ENCODE data around the gene DCDC2.
"Not testable (repeated sequence)": the region's sequence is repeated elsewhere in the genome, so short reads cannot be mapped to it uniquely, and the experiment has no call there.

The DCDC2 gene

DNA sequence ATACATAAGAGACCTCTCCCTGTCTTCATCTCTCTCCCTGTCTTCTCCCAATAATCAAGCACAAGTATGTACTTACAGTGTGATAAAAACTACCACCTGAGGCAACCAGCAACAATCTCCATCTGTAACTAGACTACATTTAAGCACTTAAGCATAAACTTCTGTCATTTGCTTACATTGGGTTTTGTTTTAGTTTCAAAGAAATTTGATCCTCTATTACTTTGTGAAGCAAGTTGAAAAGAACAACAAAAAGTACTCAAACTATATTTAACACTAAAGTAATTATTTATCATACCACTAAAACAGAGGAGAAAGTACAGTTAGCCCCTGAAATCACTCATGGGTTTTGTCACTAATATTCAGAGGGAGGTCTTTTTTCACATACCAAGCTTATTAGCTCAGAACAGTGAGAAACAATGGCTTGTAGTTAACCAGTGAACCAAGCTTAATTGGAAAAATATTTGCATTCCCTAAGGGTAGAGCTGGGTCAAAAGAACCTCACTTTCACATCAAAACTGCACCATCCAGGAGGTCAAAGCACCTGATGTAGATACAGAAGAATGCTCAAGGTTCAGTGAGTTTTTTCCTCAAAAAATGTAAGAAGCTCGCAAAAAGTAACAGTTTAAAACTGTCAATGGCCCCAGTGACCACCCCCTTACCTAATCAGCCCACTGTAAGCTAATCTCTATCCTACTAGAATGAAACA, 34.1 kb downstream of the DCDC2 start:
- DNase-seq = no peak

DNA sequence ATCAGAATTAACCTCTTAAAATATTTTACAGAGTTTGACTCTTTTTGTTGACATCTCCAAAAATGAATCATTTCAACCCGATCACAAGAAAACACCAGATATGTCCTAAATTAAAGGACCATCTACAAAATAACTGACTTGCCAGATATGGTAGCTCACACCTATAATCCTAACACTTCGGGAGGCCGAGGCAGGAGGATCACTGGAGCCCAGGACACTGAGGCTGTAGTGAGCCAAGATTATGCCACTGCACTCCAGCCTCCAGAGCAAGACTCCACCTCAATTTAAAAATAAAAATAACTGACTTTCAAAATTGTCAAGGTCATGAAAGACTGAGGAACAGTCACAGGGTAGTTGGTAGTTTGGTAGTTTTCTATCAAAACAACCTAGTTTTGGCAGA, 34.9 kb downstream of the DCDC2 start:
- no peak for DNase-seq

DNA sequence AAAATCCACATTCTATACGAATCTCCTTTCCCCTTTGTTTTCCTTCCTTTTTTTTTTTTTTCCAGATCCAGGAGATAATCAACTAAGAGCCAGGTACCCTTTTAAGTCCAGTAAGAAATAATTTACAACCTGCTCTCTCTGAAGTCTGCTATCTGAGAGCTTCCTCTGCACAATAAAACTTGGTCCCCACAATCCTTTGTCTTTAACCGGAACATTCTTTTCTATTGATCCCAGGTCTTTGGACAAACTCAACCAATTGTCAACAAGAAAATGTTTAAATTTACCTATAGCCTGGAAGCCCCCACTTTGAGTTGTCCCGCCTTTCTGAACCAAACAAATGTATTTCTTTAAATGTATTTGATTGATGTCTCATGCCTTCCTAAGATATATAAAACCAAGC, 35.4 kb downstream of the DCDC2 start:
- not testable (repeated sequence) for DNase-seq

DNA sequence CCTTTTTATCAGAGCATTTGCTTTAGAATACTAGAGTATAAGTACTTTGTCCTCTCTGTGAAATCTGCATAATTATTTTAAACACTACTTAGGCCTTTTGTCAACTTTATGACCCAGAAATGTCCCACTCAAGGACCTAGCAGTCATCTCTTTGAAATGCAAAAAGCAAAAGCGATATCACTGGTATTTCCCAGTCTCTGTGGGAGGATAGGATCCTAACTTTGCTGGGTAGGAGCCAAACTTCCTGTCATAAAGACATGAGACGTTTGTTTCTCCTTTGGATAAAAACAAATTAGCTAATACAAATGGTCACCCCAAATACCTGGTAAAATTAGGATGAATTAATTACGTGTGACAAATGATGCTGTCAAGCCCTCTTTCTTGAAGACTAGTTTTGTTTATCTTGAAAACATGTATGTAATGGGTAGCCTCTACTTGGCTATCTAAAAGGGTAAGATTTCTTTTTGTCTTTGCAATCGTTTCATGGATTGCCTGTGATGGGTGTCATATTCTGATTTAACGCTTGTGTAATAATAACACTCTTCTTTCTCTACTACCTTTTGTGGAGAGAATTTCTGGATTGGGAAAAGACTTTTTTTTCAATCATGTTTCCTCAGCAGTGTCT, 36.2 kb downstream of the DCDC2 start:
- no peak for DNase-seq

DNA sequence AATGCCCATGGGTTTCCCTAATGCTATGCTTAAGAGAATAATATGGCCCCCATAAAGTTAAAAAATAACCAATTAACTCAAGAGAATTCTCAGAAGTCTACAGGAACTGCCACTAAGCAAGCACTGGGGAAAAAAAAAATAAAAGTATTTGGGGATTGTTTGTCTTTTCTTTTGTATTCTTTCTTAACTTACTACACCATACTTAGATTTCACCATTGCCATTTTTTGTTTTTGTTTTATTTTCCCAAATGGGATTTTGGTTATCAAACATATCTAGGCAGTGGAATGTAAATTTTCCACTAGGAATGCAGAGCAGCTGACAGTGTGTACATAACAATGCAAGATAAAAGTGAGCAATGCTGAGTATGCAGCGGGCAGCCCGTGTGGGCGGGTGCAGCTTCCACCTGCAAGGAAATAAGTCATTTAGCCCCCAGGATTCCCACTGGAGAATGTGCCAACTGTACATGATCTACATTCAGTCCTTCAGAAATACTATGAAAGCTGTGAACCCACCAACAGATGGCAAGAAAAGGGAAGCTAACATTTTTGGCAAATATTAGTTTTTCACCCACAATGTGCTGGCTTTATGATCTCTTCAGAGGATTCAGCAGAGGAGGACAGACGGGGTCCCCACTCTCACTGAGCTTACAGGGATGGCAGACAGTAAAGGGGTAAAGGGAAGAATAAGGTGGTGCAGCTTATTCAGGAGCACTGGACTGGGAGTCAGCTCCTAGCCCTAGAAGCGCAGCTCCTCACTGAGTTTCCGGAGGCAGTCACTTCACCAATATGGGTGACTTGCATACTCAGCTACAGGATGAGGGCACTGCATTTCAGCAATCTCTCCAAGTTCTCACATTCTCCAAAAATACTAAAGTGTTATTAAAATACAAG, 44.4 kb downstream of the DCDC2 start:
- no peak for DNase-seq

DNA sequence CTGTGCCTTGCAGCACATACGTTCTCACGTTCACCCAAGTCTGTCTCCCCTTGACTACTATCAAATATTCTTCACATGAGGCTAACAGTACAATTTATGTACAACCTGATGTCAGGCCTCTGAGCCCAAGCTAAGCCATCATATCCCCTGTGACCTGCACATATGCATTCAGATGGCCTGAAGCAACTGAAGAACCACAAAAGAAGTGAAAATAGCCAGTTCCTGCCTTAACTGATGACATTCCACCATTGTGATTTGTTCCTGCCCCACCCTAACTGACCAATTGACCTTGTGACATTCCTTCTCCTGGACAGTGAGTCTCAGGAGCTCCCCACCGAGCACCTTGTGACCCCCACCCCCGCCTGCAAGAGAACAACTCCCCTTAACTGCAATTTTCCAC, 46.1 kb downstream of the DCDC2 start:
- not testable (repeated sequence) for DNase-seq

DNA sequence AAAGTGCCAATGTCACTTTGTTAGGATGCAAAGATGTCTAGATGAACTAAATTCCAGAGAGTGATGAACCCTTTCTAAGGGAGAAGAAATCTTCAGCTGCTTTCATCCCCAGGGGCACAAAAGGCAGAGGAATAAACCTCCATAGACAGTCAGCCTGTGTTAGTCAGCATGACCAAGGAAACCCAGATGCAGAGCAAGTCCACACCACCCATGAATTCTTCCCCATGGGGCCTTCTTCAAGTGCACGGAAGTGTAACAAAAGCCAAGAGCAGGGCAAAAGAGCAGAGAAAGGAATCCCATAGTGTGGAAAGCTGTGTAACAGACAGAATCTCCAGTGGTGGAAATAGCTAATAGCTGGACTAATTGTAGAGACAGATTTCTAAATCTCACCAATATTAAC, 50.0 kb downstream of the DCDC2 start:
- no peak for DNase-seq

DNA sequence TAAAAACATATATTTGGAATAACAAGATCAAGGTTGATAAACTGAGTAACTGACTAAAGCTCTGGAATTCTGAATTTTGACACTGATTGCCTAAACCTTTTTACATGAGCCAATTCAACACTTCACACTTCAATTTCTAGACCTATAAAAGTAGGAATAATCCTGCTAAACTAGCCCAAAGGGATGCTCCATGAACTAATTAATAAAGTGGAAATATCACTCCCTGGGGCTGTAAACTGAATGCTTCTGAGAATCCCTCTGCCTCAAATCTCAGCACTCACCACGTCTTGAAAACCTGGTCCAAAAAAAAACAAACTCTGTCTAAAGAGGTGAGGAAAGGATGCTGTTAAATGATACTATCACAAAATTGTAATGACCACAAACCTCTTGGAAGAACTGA, 50.9 kb downstream of the DCDC2 start:
- no peak for DNase-seq

DNA sequence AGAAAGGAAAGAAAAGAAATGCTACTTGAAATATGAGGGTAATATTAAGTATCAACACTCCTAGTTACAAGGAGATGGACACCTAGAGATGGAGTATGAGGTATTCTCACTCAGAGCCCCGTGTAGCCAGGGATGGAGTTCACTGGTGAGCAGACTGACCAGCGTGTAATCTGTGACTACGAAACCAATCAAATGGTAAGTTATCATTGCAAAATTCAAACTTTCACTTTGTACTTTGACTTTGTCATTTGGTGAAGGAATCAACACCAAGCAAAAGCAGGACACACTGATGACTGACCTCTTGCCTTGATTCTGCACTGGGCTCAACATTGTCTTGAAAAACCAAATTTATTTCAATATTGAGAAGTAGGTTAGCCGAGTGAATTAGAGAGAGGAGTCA, 51.8 kb downstream of the DCDC2 start:
- DNase-seq = no peak

DNA sequence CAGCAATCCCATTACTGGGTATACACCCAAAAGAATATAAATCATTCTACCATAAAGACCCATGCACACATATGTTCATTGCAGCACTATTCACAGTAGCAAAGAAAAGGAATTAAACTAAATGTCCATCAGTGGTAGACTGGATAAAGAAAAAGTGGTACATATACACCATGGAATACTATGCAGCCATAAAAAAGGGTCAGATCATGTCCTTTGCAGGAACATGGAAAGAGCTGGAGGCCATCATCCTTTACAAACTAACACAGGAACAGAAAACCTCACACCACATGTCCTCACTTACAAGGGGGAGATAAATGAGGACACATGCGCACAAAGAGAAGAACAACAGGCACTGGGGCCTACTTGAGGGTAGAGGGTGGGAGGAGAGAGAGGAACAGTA, 60.9 kb downstream of the DCDC2 start:
- no peak for DNase-seq

DNA sequence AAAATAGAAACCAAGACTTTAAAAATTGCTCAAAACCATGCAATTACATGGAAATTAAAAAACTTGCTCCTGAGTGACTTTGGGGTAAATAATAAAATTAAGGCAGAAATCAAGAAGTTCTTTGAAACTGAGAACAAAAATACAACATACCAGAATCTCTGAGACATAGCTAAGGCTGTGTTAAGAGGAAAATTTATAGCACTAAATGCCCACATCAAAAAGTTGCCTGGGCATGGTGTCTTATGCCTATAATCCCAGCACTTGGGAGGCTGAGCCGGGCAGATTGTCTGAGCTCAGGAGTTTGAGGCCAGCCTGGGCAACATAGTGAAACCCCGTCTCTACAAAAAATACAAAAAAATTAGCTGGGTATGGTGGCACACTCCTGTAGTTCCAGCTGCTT, 64.0 kb downstream of the DCDC2 start:
- DNase-seq = not testable (repeated sequence)

DNA sequence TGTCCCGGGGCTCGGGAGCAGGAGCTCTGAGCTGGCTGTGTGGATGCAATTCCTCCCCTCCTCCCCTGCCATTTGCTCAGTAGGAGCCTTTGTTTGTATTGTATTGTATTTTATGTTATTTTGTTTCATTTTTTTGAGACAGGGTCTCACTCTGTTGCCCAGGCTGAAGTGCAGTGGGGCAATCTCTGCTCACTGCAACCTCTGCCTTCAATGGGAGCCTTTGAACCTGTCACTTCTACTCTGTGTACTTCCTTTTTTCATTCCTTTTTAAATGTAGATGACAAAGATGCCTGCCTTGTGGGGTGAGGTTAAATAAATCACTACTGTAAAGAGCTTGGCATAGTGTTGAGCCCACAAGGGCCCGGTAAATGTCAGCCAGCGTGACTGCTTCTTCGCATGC, 70.6 kb downstream of the DCDC2 start:
- DNase-seq = no peak

DNA sequence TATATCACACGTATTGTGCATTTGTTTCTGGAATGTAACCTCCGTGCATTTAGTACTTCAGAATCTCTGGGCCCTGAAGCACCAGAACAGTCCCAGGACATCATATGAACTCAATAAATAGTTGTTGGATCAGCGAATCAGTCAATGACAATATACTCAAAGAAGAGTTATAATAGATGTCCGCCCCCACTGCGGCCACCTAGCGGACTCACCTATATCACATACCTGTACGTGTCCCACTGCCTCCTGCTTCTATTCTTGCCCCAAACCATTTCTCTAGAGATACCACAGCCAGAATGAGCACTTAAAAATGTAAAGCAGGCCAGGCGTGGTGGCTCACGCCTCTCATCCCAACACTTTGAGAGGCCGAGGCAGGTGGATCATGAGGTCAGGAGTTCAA, 73.9 kb downstream of the DCDC2 start:
- no peak for DNase-seq

DNA sequence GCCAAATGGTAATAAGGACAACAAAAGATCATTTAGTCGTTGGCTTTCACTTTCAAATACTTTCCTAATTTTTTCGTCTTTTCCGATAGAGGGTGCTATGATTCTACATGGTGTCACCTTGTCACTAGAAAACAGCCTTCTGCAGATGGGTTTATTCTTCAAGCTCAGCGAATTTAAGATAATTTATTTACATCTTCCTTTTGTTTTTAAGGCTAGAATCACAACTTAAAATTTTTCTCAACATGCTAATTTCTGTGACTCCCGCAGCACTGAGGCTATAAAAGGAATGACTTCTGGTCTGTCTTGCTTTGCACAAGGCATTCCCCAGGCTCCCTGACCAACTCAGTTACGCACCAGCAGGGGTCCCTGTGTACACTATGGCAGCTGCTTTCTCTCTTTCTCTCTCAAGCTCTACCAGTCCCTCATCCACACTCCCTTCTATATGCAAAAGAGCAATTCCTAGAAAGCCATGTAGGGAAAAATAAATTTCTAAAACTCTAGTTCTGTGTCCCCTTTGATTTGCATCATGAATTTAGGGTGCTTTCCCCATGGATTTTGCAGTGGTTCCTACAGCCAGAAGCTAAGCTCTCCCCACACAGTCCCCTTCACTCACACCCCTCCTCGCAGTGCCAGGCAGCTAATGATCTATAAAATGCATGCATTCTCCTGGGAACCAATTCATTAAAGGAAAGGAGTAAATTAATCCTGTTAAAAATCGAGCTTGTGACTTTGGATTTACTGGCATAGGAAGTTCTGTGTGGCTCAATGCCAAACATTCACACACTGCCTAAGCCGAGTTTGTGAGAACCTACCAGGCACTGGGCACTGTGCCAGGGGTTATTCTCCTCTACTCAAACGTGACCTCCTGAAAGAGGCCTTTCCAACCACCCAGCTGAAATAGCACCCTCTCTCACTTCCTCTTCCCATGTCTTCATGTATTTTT, 74.5 kb downstream of the DCDC2 start:
- DNase-seq = peak; percentile 92

DNA sequence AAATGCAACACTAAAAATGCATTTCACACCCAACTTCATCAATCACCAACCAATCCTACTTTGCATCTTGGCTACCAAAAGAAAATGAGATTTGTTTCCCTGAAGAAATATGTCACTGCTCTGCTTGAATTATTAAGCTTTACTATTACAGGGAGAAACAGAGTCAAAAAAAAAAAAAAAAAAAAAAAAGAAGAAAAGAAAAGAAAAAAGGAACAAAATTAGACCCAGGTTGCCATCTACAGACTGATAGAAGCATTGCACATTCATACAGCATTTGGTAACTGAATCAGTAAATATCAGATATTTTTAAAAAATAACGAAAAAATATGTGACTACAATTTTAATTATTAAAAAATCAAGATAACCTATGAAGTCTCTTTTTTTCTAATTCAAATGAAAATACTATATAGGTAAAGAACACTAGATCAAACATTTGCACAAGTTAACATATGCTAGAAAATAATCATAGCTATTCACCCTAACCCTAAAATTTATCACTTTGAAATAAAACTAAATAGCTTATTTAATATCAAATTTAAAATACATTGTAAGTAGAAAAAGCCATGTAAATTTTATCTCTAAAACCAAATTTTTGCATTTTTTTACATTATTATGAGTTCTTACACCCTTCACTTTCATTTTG, 83.3 kb downstream of the DCDC2 start:
- peak; percentile 10 for DNase-seq

DNA sequence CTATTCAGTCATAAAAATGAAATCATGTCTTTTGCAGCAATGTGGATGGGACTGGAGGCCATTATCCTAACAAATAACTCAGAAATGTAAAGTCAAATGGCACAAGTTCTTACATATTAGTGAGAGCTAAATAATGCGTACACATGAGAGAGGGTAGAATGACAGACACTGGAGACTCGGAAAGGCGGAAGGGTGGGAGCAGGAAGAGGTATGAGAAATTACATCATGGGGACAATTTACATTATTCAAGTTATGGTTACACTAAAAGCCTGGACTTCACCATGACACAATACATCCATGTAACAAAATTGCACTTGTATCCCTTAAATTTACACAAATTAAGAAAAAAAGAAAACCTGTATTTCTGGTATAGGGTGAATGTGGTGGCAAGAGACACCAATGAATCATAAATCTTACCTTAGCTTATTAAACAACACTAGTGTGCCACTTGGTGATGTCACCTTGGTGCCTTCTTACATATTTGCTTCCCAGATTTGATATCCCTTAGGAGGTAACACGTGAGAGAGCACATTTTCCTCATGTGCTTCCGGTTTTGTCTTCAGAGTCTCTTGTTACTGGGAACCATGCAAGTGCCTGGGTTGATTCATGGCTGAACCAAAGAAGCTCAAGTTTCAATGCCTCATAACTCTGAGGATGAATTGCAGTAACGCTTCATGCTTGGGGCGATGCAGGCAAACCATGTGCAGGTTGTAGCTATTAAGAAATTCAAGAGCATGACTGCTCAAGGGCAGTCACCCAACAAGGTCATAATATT, 84.6 kb downstream of the DCDC2 start:
- peak; percentile 58 for DNase-seq

DNA sequence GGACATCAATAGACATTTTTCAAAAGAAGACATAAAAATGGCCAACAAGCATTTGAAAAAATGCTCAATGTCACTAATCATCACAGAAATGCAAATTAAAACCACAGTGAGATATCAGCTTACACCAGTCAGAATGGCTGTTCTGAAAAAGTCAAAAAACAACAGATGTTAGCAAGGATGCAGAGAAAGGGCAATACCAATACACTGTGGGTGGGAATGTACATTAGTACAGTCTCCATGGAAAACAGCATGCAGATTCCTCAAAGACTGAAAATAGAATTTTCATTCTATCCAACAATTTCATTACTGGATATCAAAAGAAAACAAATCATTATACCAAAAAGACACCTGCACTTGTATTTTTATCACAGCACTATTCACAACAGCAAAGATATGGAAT, 85.3 kb downstream of the DCDC2 start:
- no peak for DNase-seq

DNA sequence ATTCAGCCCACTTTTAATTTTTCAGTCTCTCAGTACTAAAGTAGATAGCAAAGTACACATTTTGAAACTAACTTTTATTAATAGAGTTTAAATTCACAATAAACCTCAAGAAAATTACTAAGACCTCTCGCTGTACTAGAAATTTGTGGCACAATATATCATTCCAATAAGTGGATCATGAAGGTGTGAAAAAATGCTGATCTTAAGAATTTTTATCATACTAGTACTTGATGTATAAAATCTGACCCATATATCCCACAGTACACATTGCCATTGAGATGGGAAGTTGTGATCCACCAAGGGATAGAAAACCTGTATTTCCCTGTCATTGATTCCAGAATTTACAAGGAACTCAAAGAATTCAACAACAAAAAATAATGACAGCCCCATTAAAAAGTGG, 85.7 kb downstream of the DCDC2 start:
- DNase-seq = no peak

DNA sequence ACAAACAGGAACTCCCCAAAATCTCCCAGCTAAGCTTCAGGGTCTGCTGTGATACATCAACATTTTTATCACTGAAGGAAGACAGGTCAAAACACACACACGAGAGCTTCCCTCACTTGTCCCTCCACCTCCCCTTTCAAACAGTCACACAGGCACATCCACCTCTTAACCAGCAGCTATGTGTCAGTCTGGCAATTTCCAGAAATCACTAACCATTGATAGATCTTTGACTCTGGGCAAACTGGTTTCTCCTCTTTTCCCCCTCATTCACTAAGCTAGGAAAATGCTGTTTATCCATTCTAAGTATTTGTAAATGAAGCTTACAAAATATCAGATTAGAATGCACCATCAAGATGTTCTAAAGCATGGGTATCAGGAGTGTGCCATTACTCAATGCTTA, 87.8 kb downstream of the DCDC2 start:
- DNase-seq = no peak

DNA sequence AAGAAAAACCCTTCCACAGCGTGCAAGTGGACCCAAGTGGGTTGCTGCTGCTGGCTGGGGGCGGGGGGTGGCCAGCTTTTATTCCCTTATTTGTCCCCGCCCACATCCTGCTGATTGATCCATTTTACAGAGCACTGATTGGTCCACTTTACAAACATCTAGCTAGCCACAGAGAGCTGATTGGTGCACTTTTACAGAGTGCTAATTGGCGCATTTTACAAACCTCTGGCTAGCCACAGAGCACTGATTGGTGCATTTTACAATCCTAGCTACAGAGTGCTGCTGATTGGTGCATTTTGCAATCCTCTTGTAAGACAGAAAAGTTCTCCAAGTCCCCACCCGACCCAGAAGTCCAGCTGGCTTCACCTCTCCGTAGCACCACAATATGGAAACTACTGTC, 99.6 kb downstream of the DCDC2 start:
- not testable (repeated sequence) for DNase-seq

DNA sequence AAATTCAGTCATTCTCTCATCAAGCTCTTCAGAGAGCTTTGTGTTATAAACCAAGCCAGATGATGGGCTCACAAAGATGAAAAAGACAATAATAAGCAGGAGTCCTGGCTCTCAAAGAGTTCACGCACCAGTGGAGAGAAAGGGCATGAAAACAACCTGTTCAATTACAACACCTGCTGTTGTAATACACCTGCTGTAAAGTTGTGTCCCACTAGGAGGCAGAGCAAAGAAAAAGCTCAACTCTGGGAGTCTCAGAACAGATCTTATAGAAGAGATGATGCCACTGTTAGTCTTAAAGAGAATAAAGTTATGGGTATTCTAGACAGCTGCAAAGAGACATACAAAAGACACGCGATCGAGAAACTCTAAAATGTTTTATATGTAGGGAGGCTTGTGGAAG, 100.6 kb downstream of the DCDC2 start:
- peak; percentile 83 for DNase-seq
